ENCODE data around the gene DUSP2. TPM values are rescaled to one million over a fixed set of nuclear protein-coding genes. Genes with fewer than 3 reads are reported as not detected.

DUSP2 gene
- total and polyA plus RNA-seq, 7 donors = 0.64 to 5.8 (median 2.4) TPM

- Histone ChIP-seq H3K4me3 (peak overlapping the region; percentile 66), H3K27me3 (ENCODE audit: insufficient read depth in 3 of 3, low read length in 2 of 3) (peaks cover 0 to 23% (median 0%) of the 10 kb centered on the region in 3 donors), H3K36me3 (ENCODE audit: insufficient read depth in 1 of 2, low read depth in 1 of 2) (no peaks in the 10 kb centered on the region), H3K9me3 (no peaks in the 10 kb centered on the region), H3K4me1 (peaks cover 6% of the 10 kb centered on the region), H3K27ac (no peak overlapping the region)
- intact Hi-C loops (cut with DNase I) = loop anchor here (10.0 kb wide), 1 partner anchor 92 kb away; no protein-coding TSS in a partner anchor
- peak; percentile 76 to 90 (median 81) for ATAC-seq
- DNase-seq = peak; percentile 55 to 67
- 2 to 5% (median 3%) methylated on average over 23 to 62 of the region's 62 CpGs for WGBS, 3 donors
- TF ChIP-seq, protein P1, sequence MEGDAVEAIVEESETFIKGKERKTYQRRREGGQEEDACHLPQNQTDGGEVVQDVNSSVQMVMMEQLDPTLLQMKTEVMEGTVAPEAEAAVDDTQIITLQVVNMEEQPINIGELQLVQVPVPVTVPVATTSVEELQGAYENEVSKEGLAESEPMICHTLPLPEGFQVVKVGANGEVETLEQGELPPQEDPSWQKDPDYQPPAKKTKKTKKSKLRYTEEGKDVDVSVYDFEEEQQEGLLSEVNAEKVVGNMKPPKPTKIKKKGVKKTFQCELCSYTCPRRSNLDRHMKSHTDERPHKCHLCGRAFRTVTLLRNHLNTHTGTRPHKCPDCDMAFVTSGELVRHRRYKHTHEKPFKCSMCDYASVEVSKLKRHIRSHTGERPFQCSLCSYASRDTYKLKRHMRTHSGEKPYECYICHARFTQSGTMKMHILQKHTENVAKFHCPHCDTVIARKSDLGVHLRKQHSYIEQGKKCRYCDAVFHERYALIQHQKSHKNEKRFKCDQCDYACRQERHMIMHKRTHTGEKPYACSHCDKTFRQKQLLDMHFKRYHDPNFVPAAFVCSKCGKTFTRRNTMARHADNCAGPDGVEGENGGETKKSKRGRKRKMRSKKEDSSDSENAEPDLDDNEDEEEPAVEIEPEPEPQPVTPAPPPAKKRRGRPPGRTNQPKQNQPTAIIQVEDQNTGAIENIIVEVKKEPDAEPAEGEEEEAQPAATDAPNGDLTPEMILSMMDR (IDR thresholded peaks at IDR 0.05) = peak; percentile 87
Measured at GRCh38 chr2:96116879-96117533, 28.2 kb downstream of the DUSP2 start.

GRCh38 chr2:96116424-96116878 is 28.8 kb downstream of the DUSP2 start, which contains the start of gene ADRA2B:
TSS of gene ADRA2B (minus strand) at chr2:96116571. CDS start at chr2:96116149, 422 bp downstream.
- intact Hi-C loops (cut with DNase I) = loop anchor here (10.0 kb wide), 1 partner anchor 92 kb away; no protein-coding TSS in a partner anchor
- H3K9me3 ChIP-seq = no peaks in the 10 kb centered on the region
- peak in 2 of 4 donors; percentile 20 to 34 for ATAC-seq
- H3K27me3 ChIP-seq (ENCODE audit: insufficient read depth in 3 of 3, low read length in 2 of 3) = peaks cover 0 to 23% (median 0%) of the 10 kb centered on the region in 3 donors
- TF ChIP-seq, protein P1 (IDR thresholded peaks at IDR 0.05) = no peak
- no peaks in the 10 kb centered on the region for H3K36me3 ChIP-seq (ENCODE audit: insufficient read depth in 1 of 2, low read depth in 1 of 2)
- DNase-seq = peak in 1 of 2 donors; percentile 60
- 0 to 1% (median 1%) methylated on average over 18 to 64 of the region's 64 CpGs for WGBS, 3 donors
- H3K4me1 ChIP-seq = peaks cover 6% of the 10 kb centered on the region
- peak within 1 kb of the TSS; percentile 66 for H3K4me3 ChIP-seq
- peak within 1 kb of the TSS; percentile 4 for H3K27ac ChIP-seq

DNA sequence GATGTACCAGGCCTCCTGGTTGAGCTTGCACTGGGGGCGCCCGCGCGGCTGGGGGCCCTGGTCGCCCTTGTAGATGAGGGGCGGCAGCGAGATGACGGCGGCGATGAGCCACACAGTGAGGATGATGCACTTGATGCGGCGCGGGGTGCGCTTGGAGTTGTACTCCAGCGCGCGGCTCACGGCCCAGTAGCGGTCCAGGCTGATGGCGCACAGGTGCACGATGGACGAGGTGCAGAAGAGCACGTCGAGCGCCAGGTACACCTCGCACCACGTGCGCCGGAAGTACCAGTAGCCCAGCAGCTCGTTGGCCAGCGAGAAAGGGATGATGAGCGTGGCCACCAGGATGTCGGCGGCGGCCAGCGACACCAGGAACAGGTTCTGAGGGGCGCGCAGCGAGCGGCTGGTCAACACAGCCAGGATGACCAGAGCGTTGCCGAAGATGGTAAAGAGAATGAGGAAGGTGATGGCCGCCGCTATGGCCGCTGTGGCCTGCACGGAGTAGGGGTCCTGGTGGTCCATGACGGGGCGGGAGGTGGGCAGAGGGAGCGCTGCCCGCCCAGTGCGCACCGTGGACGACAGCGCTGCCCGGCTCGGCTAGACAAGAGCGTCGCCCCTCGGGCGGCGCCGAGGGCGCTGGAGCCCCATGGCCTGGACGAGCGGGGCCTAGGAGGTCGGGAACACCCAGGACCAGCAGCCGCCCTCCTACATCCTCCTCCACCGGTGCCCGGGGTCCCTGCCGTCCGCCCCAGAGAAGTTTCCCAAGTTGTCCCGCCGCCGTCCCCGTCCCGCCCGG is 29.4 kb downstream of the DUSP2 start:
- 43 to 52% (median 45%) methylated on average over 63 to 77 of the region's 77 CpGs for WGBS, 3 donors
- H3K4me3 ChIP-seq = peak overlapping the region; percentile 66
- H3K27ac ChIP-seq = peak overlapping the region; percentile 4
- ATAC-seq = no peak
- TF ChIP-seq, protein P1 (IDR thresholded peaks at IDR 0.05) = no peak
- H3K27me3 ChIP-seq (ENCODE audit: insufficient read depth in 3 of 3, low read length in 2 of 3) = peaks cover 0 to 23% (median 0%) of the 10 kb centered on the region in 3 donors
- H3K4me1 ChIP-seq = peaks cover 6% of the 10 kb centered on the region
- H3K36me3 ChIP-seq (ENCODE audit: insufficient read depth in 1 of 2, low read depth in 1 of 2) = no peaks in the 10 kb centered on the region
- intact Hi-C loops (cut with DNase I) = loop anchor here (10.0 kb wide), 1 partner anchor 91 kb away; no protein-coding TSS in a partner anchor
- DNase-seq = no peak
- no peaks in the 10 kb centered on the region for H3K9me3 ChIP-seq

DNA sequence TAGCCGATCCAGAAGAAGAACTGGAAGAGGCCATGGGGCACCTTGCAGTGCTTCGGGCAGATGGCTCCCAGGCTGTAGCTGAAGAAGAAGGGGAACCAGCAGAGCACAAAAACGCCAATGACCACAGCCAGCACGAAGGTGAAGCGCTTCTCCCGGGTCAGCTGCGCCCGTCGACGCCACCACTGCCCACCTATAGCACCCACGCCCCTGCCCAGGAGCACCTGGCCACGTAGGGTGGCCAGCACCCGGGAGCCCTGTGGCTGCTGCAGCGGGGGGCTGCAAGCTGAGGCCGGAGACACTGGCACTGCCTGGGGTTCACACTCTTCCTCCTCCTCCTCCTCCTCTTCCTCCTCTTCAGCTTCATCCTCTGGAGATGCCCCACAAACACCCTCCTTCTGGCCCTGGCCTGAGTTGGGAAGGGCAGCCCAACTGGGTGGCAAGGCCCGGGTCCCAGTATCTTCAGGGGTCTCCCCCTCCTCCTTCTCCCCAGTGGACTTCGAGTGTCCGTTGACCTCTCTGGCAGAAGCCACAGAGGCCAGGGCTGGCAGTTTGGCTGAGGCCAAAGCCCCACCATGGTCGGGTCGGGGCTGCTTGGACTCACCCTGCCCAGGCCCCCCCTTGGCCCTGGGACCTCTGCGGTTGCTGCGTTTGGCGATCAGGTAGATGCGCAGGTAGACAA is 30.2 kb downstream of the DUSP2 start:
- intact Hi-C loops (cut with DNase I) = loop anchor here (10.0 kb wide), 1 partner anchor 90 kb away; no protein-coding TSS in a partner anchor
- 90 to 92% (median 91%) methylated on average over 24 of the region's 24 CpGs for WGBS, 3 donors
- TF ChIP-seq, protein P1 (IDR thresholded peaks at IDR 0.05) = no peak
- ATAC-seq (no peak), DNase-seq (no peak)
- H3K36me3 ChIP-seq (ENCODE audit: insufficient read depth in 1 of 2, low read depth in 1 of 2) = no peaks in the 10 kb centered on the region
- H3K4me1 ChIP-seq = peaks cover 6% of the 10 kb centered on the region
- H3K4me3 ChIP-seq = peak overlapping the region; percentile 66
- no peaks in the 10 kb centered on the region for H3K9me3 ChIP-seq
- H3K27me3 ChIP-seq (ENCODE audit: insufficient read depth in 3 of 3, low read length in 2 of 3) = peaks cover 0 to 23% (median 0%) of the 10 kb centered on the region in 3 donors
- H3K27ac ChIP-seq = peak overlapping the region; percentile 4
